ENCODE results near the gene MTFR2.

MTFR2 gene

DNA sequence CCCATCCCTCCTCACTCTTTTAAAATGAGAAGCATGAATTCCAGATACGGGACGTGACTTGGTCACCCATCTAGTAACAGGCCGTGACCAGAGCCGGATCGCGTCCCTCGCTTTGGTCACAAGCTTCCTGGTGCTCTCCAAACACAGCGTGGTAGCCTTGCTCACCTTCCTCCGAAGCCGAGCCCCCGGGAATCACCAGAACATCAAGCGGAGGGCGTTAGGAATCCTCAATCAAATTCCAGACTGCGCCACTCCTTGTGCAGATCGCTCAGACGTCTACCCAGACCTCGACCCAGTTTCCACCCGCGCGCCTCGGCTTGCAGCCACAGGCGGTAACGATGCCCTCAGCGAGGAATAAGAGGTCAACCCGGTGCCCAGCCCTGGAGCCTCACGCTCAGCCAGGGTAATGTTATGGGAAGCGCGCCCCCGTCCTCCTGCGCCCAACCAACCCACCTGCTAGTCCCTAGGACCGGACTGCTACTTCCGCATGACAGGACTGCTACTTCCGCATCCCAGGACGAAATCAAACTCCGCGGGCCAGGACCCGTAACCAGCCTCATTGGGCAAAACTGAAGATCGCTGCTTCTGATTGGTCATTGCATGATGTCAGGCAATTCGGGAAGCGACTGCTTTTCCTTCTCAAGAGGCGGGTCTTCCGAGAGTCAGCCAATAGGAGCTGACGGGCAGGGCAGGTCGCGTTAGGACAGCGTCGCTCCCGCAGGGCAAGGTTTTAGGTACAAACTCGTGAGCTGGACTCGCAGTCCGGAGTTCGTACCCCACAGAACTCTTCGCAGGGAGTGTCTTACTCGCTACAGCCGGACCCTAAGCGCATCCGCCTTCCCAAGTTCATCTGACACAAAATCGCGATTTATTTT is at the start of gene MTFR2:
MTFR2 (minus strand) TSS at position 501 of the 875 bp plus-strand sequence. CDS start 1,212 bp downstream, outside the sequence.
- peak; percentile 69 to 87 (median 81) for DNase-seq

DNA sequence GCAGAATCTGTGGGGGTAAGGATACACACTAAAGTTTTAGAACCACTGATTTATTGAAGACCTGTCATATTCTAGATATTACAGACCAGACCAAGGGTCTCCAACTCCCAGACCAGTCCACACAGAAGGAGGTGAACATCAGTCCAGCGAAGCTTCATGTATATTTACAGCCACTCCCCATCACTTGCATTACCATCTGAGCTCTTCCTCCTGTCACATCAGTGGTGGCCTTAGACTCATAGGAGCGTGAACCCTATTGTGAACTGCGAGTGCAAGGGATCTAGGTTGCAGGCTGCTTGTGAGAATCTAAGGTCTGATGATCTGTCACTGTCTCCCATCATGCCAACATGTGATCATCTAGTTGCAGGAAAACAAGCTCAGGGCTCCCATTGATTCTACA is 44.5 kb upstream of the MTFR2 start:
- no peak for DNase-seq

DNA sequence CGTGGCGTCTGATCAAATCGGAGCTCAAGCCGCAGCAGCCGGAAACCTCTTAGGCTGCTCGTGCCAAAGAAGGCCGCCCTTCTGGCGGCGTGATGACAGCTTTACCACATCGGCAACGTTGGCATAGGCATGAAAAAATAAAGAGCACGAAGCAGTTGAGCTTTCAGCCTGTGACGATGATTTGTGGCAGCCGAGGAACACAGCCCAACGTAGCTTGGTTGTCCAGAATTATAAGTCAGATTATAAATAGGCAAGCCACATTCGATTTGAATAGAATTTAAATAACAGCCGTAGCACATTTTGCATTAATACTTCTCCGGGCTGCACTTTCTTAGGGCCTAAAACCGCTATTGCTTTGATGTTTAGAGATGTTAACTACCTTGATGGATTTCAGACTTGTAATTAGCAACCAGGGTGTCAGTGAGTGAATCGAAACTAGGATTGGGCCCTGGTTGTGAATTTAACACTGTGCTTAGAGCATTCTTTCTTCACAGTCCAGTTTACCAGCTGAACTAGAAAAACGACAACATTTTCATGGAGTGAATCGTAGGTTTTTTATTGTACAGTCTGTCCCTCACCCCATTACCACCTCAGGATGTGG is 40.4 kb upstream of the MTFR2 start:
- peak; percentile 33 to 70 (median 46) for DNase-seq

DNA sequence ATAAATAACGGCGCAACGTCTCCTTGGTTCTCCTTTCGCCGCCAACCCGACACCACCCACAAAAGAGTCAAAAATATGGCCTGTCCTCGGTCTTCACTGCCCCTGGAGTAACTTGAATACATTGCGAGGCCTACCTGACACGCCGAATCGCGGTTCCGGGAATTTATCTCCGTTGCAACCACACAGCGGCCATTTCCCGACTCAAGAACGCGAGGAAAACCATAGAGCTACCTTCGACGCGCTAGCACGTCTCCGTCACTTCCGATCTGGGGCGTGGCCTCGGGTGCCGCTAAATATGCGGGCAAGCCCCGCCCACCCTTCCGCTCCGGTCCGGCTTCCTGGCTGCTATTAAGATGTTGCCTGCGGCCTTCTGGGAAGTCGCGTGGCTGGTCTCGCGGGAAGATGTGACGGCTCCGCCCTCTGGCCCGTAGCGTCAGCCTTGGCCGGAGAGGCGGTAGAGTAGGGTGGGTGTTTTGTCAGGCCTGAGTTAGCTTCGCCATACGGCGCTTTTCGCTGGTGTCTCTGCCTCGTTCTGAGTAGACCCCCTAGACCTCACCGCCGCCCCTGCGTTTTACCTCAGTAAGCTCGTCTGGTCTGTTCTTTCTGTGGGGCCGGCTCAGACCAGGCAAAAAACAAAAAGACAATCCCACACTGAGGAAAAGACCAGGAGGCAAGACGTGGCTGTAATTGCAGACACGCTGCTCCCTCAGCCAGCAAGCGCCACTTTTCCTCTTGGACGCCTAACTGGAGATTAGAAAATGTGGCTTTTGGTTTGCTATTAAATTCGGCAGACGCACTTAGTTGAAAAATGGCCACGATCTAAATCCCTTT is 39.7 kb upstream of the MTFR2 start, which contains the start of gene BCLAF1:
BCLAF1 (minus strand) TSS at position 268 of the 831 bp plus-strand sequence. CDS start 9,980 bp downstream, outside the sequence.
- peak; percentile 98 to 99 (median 98) for DNase-seq

DNA sequence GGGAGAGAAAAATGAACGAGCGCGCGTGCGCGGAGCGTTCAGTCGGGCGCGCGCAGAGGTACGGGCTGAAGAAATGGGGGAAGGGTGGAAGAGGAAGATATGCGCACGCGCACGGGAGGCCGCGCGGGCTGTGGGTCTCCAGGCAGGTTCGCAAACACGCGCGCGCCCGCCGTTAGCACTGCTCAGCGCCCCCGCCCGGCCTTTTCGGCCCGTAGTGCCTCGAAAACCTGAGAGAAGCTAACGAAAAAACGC is 39.1 kb upstream of the MTFR2 start:
- DNase-seq, result peak; percentile 81 to 91 (median 88)

DNA sequence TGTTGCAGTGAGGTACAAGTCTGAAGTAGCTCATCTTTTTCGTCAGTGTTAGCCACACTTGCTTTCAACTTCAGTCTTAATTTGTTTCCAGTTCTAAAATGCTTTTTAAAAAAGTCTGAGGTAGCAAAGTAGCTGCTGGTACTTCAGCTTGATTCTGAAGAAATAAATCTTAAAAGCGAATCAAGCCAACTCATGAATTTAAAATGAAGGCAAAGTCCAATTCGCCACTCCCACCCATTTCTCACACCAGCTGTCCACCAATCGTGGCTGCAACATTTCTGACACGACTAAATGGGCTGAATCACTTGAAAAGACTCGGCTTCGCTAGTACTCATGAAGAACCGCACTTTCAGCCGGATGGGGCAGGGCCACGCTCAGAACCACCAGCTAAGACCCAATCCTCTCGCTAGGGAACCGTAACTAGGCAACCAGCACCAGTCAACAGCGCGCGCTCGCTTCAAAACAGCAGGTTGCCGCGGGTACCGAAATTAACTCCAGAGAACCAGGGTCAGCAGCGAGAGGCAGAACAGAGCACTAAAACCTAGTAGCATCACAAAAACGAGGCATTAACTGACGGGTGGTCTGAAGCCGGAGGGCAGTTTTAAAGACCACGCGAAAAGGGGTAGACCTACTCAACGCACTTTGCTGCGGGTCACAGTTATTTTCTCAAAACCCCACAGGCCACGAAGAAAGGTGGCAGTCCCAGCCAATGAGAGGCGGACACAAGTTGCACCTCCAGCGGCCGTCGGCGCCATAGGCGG is 38.6 kb upstream of the MTFR2 start:
- DNase-seq, result peak; percentile 56 to 84 (median 77)

DNA sequence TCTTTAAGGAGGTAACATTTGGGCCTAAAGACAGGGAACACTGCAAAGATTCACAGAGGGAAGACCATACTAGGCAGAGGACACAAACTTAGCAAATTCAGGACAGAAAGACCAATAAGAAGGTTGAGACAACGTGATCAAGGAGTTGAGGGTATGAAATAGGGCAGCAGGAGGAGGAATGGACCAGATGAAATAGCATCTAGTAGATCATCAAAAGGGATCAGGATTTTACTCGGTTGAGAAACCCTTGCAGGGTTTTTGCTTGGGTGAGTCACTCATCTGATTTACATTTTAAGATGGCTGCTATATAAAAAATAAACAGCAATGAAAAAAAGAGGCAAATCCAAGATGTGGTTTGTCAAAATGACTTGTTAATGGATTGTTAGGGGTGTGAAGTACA is 34.8 kb upstream of the MTFR2 start:
- no peak for DNase-seq

DNA sequence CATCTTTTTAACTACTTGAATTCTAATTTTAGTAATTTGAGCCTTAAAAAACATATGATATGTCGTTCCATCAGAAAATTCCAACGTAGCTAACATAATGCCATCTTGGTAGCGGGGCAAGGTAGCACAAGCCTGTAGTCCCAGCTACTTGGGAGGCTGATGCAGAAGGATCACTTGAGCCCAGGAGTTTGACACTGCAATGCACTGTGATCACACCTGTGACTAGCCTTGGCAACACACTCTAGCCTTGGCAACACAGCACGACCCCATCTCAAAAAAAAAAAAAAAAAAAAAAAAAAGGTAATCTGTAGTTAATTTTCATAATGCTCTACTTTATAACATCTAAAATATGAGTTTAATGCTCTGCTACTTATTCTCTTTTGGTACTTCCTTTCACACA is 32.8 kb upstream of the MTFR2 start:
- no peak for DNase-seq

DNA sequence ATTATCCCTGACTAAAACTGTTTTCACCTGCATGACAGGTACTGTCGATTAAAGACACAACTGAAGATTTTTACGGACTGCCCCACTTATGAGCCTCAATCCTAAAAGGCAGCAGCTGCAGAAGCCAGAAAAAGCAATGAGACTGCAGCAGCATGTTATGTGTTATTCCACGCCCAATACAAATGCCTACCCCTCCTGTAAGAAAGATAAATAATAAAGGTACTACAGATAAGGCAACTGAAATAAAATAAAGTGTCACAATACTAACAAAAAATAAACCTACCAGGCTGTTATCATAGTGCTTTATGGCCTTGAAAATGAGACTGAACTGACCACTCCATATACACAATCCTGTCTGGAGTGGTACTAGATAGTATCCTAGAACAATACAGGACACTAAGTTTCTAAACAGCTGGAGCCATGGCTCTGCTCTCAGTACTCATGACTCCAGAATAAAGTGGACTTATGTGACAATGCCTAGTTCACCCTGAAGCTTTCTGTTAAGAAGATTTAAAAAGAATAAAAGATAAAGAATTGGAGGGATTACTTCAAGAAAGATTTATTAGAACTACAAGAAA is 30.0 kb upstream of the MTFR2 start:
- DNase-seq, result no peak

DNA sequence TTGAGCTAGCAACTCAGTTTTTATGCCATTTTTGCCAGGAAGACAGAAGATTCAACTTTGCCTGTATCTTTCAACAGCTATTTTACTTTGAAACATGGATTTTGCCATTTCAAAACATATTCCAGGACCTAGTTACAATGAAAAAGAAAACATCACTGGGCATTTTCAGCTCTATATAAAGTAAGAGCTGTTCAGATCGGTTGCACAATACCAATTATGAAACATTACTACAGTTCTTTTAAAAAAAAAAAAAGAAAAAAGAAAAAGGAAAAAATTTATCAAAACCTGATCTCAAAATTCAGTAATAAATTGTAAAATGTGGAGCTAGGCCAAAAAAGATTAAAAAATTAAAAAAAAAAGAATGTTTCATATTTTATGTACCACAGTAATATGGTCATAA is 24.0 kb upstream of the MTFR2 start:
- no peak for DNase-seq

DNA sequence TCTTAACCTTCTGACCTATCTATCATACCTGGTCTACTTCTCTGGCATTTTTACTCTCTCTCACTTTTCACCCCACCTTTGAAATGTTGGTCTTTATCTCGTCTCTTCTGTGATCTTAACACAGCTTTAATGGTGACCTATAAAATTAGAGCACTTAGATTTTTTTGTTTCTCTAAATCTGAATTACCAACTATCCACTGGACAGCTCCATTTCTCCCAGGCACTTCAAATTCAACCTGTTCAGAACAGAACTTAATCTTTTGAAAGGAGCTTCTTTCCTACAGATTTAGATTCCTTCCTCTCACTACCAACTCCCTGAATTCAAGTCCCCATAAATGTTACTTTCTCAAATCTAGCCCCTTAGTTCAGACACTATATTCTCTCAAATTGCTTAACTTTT is 15.0 kb upstream of the MTFR2 start:
- DNase-seq, result no peak

DNA sequence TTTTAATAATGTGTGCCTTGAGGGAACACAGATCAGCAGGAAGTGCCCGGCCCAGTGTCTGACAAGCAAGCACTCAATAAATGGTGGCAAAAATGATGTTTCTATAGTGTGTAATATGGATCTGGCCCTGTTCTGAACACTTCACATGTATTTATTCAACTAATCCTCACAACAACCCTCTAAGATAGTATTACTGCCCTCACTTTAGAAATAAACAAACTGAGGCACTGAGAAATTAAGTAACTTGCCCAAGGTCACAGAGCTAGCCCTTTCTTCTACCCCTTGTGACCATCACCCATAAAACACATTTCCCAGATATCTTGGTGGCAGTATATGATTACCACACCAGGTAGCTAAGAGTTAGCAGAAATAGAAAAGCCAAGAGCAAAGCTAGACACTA is 12.8 kb upstream of the MTFR2 start:
- DNase-seq, result no peak

DNA sequence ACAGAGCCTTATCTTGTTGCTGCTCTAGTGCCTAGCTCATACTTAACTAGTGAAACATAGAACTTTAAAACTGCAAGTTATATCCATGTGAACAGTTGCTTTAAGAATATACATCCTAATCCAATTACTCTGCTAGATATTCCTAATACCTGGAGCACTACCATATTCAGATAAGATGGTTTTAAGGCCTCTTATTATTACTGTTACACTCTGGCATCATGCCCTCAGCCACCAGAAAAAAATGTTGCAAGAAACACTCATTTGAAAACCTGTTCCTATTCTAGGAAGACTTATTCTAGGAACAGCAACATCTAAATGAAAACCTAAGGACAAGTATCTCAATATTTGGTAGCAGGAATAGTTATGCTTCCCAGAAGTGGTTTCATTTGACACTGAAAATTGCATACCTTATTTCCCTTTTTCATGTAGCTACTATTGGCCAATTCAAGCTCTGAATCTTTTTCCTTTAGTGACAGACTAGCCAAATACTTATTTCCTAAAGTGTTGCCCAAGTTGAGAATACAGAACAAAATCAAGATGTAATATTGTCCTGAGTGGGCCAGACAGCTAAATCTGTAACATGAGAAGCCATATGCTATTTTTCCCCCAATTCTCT is 4.8 kb upstream of the MTFR2 start:
- no peak for DNase-seq

DNA sequence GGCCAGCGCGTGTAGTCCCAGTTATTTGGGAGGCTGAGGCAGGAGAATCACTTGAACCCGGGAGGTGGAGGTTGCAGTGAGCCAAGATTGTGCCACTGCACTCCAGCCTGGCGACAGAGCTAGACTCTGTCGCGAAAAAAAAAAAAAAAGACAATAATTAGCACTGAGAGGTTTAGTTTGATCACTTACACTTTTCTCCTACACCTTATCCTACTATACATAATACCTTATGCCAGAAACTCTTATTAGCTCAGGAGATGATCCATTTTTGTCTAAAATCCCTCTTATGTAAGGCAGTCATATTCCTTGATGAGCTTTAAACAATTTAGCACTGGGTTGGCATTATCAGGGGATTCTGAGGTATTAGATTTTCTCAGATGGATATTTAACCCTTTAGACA is 3.6 kb upstream of the MTFR2 start:
- DNase-seq, result no peak

DNA sequence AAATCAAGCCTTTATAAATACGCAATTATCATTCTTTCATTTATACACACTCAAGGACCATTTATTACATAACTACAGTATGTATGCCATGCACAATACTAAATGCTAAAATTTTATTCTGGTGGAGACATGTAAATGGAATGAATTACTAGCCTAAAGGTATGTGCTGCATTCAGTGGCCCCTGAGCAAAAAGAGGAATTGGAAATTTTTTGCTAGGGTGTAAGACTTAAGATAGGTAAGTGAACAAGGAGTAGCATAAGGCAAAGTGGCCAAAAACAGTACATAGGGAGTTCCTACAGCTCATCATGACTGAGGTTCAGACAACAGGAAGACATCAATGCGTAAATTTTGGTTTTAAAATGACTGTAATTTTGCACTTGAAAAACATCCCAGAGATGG is 2.3 kb upstream of the MTFR2 start:
- no peak for DNase-seq

DNA sequence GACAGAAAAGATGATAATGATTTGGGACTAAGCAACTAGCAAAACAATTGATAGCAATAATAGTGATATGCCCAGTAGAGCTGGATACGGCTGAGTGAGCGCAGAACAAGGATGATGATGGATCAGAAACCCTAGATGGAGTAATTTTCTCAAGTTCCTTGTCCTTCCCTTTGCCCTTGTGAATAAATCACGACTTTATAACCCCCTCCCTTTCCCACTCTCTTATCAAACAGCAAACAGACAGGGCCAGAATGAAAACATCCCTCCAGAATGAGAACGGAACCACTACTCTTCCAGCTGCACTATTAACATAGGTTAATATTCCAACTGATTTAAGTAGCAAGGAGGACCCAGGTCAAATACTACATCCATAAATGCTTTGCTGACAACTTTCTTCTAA is 1.3 kb upstream of the MTFR2 start:
- DNase-seq, result no peak

DNA sequence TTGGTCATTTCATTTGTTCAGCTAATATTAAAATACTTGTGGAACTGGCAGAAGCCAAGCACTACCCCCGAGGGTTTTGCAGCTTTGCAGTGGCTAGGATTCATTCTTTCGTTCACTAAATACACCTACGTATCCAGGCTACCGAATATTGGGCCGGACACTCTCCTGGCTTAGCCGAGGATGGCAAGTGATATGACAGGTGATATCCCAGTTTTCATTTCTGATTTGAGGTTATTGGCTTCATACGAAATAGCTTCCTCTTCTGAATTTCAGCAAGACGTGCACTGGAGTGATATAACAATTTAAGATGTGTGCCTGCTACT is 536 bp upstream of the MTFR2 start:
- DNase-seq, result no peak

DNA sequence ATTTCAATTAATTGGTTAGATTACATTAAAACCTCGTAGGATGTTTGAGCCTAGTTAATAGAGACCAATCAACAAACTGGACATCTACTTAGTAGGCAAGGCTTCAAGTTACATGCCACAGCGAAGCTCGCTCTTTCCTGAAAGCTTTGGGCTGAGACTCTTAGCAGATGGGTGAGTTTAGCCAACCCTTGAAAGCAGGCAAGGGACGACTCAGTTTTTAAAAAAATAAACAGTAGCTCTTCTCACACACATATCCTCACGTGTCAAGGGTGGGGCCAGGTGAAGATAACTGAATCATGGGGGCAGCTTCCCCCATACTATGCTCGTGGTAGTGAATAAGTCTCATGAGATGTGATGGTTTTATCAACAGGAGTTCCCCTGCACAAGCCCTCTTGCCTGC is 775 bp downstream of the MTFR2 start:
- no peak for DNase-seq

DNA sequence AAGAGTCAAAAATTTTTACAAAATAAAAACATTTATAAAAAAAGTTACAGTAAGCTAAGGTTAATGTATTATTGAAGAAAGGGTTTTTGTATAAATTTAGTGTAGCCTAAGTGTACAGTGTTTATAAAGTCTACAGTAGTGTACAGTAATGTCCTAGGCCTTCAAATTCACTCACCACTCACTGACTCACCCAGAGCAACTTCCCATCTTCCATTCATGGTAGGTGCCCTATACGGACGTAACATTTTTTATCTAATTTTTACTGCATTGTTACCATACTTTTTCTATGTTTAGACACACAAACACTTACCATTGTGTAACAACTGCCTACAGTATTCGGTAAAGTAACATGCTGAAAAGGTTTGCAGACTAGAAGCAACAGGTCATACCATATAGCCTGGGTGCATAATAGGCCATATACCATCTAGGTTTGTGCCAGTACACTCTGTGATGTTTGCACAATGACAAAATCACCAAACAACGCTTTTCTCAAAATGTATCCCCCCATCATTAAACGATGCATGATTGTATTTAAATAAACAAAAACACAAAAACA is 6.0 kb downstream of the MTFR2 start:
- DNase-seq, result no peak

DNA sequence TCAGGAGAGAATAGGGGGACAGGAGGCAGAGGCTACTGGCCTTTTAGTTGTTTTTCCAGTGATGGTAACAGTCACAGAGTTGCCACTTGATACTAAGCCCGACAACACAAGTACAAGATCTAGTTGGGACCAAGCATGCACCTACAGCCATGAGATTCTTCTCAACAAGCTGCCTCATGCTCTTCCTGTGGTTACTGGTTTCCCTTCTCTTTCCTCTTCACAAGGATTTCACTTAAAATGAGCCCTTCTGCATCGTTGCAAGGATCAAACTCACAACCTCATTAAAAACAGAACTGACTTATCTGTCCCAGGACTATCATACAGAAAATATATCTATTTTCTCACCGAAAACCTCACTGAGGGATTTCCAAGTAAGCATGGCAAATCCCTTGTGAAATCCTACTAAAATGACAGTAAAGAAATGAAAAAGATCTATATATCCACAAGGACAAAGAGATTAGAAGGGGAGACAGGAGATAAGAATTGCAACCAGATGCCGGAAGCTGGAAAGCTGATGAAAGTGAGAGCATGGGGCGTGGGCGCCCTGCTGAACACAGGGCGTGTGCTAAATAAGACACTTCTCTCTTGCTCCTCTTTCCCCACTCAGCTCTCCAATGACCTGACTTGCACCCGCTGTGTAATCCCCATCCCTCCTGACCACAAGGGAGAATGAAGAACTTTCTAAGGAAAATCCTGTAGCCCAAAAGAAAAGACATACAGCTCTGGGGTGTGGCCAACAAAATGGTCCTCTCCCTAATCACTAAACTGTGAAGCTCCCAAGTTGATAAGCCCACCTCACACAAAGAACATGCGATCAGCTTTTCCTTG is 13.4 kb downstream of the MTFR2 start:
- DNase-seq, result no peak

DNA sequence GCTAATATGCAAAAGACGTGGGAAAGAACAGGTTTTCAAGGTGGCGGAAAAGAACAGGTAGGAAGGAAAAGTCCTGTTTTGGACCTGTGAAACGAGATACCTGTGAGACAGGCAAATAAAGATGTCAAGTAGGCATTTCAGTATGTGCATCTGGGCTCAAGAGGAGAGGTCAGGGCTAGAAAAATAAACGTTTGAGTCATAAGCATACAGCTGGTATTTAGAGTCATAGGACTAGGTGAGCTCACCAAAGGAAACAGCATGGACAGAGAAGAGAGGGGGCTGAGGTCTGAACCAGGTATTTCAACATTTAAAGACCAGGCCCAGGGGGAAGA is 14.9 kb downstream of the MTFR2 start:
- DNase-seq, result no peak

Measured in activated CD4-positive, CD25-positive, alpha-beta regulatory T cell (primary cell).